Muscle of arm (tissue), 12 donors: Measurements from ENCODE around the gene HABP2. TPM values are rescaled to one million over a fixed set of nuclear protein-coding genes. Genes with fewer than 3 reads are reported as not detected.

Experiments
- DNase-seq: peaks from one replicate; pipeline ENCODE4 v3.0.0-alpha.2; 2013
- polyA plus RNA-seq, 12 donors: library from polyadenylated mRNA; unstranded; fragments of 120-200 nt; gene quantifications; one replicate each; pipeline ENCODE4 v1.2.1, GENCODE V29; 2013; ENCODE audit not compliant: insufficient read length in 12 of 12

Gene HABP2
- polyA plus RNA-seq, 12 donors, result 0.05 to 1.2 (median 0.13) TPM; not detected in 3

DNA sequence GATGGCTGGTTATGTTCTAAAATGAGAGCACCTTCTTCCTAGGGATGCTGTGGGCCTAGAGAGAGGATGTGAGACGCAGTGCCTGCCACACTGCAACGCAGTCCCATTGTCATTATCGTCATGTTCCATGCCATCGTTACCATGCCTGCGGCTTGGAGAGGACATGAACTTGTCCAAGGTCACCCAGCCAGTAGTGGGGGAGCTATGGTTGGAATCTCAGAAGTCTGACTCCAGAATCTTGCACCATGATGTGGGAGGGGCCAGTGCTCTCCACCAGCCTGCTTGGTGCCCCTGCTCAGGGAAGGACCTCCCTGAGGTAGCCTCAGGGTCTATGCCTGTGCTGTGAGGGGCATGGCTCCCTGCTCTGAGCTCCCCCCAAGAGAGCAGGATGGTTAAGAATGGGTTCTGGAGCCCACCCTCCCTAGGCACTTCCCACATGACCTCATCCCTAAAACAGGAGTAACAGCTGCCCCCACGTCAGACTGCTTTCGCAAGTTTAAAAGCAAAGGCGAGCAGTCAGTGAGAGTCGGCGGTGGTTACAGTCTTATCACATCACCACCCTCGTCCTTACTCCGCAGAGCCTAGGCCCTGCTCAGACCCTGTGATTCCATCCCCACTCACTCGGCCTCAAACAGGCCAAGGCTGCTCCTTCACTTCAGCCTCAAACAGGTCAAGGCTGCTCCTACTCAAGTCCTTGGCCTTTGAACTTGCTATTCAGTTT lies 50.4 kb downstream of the HABP2 start:
- no peak for DNase-seq

GRCh38 chr10:113604572-113604971 lies 51.7 kb downstream of the HABP2 start:
- no peak for DNase-seq

DNA sequence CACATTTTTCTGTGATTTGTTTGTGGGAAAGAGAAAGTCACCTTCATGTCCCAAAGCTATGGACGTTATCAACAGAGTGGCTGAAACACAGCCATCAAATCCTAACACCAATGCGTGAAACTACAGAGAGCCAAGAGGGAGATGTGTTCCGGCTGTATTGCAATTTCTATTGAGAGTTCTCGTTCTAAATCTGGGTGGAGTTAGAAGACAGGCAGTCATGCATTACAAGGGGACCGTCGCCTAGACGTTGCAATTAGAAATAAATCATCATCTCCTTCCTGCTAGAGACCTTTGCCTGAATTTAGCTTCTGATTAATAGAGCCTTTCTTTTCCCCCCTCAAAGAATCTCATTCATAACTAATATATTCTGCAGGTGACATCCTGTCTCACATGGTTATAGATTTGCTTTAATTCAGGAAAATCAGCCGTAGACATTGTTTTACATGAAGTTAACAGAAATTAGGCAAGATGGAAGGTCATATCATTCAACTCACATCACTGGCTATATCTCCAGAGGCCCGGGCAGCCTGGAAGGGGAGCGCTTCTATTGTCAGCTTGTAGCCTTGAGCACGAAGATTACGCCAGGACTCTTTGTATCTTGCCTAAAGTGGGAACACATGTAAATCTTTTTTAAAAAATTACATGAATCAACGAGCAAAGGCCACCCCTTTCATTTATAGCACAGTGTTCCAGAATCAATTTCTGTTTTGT lies 52.6 kb downstream of the HABP2 start:
- DNase-seq, result no peak

- no peak for DNase-seq
These were observed 56.9 kb downstream of the HABP2 start for GRCh38 chr10:113609704-113610108.

DNA sequence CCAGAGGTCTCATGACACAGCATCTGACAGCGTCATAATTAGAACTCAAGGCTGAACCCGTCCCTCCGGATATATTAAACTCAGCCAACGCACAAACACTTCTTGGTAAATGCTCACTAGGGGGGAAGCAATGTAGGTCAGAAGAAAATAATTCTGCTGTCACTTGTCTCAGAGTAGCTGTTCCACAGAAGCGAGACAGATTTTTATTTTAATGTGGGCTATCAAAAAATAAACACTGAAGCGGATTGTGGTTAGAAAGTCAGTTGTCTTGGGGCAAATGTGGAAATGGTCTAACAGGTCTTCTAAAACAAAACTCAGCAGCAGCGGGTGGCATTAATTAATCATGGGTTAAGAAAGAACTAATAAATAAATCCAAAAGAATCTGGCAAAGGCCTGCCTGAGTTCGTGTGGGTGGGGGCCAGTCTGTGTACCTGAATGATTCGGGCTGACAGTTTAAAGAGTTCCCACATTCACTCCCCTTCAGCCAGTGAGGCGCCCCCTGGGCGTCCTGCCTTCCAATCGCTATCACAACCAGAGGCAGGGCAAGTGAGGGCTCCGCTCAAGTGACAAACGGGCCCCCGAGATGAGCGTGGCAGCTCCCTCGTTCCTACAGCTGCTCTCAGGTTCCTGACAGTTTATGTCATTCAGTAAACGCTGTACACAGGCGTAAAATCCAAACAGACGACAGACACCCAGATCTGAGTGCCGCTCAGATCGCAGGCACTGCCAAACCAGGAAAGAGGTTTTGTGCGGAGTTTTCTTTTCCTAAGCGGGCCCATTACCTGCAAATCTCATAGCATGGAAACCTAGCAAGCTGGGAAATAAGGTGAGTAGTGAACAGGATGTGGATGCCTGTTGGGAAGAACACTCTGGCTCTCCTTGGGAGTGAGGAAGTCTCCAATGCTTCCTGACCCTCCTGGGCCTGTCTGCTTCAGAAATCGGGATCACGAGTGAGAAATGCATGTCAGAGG lies 58.1 kb downstream of the HABP2 start:
- no peak for DNase-seq

DNA sequence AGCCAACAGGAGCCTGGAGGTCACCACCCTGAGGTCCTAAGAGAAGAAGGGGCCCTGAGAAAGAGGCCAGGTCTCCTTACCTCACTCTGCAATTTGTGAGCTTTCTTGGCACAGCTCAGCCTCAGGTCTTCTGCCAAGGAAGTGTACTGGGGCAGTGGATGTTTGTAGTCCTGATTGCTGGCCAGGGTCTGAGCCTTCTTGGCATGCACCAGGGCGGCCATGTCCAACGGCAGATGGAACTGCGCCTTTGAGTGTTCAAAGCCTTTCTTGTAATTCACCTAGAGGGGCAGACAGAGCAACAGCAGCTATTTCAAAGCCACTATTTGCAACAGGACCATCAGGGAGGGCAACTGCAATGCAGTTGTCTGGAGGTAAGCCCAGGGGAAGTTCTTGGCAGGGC lies 59.3 kb downstream of the HABP2 start:
- DNase-seq, result no peak

- no peak for DNase-seq
These were observed 60.6 kb downstream of the HABP2 start for GRCh38 chr10:113613427-113613826.

GRCh38 chr10:113613977-113614690 lies 61.3 kb downstream of the HABP2 start:
- no peak for DNase-seq

GRCh38 chr10:113616244-113617074 lies 63.6 kb downstream of the HABP2 start:
- no peak for DNase-seq

DNA sequence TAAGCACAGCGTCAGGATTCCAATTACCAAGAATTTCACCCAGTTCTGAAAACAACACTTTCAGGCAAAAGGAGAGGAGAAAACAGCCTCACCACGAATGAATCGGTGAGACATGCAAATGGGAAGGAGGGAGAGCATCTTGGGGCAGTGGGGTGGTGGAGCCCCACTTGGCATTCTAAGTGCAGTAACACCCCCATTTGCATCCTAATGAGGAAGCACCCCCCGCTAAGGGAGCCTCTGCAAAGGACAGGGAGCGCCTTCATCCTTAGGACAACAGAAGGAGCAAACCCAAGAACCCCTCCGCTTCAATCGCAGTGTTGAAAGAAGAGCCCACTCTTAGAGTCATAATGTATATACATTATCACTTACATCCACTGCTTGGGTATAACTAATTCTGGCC lies 64.2 kb downstream of the HABP2 start:
- DNase-seq, result no peak

GRCh38 chr10:113618338-113618737 lies 65.5 kb downstream of the HABP2 start:
- no peak for DNase-seq

DNA sequence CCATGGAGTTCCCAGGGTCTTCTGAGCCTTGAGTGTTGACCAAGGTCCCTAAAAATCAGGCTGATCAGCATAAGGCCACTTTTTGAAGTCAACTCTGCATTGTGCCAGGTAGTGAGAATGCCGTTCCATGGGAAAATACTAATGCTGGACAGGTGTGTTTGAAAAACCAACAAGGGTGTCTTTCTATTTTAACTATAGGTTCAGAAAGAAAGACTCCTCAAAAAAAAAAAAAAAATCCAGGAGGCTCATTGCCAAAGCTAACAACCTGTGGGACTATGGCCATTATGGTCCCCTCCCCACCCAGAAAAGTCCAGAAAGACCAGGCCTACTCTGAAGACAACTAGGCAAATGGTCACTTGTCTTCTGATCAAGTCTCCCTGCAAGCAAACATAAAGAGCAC lies 66.5 kb downstream of the HABP2 start:
- DNase-seq, result no peak

DNA sequence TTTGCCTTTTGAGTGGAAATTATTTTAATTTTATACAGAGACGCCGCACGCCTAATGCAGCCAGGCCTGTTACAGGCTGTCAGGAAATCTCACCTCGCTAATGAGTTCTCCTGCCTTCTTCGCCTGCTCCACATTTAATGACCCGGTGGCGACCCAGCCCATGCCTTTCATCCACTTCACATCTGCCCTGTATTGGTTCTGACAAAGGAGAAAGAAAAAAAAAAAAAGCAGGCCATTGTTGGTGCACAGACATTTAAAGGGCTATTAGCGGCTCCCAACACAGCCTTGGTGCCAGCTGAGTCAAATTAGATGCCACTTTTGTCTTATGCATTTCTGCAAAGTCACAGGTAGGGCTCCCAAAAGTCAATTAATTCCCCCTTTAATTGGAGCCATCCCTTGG lies 67.7 kb downstream of the HABP2 start:
- DNase-seq, result no peak

- DNase-seq, result no peak
These were observed 68.1 kb downstream of the HABP2 start for GRCh38 chr10:113620936-113621335.

DNA sequence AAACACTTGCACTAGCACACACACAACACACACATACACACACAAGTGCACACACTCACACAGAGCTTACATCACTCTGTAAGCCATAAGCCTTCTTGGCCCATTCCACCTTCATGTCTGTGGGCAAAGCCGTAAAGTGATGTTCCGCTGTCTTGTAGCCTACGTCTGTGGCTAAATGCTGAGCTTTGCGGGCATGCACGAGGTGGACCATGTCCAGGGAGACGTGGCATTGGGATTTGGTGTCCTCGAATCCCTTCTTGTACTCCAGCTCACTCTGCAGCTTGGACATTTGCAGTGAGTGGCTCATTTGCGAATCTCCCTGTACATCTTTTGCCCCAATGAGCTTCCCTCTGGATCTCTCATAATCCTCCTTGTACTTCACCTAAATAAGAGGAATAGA lies 68.9 kb downstream of the HABP2 start:
- DNase-seq, result no peak

- DNase-seq, result no peak
These were observed 70.0 kb downstream of the HABP2 start for GRCh38 chr10:113622831-113623230.

DNA sequence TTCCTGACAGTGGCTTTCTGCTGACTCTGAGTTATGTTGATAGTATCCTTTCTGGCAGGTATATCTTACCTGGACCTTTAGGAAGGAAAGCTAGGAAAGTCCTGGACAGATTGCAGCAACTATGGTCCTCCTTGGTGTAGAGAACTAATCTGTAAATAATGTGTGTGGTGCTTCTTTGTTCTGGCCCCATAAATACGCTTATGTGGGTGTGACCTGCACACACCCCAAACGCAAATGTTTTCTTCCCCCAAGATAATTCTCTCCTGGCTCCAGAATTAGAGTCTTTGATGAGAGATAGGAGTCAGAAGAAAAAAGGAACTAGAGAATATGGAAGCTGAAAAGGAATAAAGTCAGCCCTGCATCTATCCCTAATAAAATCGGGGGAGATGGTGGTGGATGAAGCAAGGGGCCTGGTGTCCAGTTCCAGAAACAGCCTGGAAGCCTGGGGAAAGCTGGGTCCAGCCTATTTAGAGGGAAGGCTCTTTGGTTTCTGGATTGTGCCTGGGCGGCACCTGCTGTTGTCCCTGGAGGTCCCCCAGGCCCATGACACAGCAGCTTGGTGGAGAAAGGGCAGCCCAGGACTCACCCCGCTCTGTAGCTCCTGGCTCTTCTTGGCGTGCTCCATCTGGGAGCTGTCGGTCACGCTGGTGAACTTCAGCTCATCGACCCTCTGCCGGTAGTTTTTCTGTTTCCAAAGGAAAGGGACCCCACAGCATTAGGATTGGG lies 72.8 kb downstream of the HABP2 start:
- DNase-seq, result no peak

DNA sequence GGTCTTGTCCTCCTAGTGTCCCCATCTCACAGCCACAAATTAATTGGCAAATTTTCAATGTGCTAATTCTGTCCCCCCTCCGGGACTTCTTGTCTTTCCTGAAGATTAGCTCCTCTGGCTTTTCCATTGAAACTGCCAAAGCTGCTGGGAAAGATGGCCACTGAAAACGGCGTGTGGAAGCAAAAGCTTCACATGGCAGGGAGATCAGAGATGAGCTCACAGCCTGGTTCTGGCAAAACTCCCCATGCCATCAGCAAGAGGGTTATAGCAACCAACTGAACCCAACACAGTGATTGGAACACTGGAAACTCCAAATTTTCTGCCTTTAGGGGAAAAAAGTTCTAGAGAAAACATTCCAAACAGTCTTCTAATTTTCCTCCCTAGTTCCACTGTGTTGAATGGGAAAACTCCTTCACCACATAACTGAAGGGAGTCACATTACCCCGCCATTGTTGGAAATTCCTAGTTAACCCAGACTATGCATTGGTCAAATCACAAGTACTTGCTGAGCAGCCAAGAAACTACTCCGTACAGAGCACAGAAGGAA lies 74.0 kb downstream of the HABP2 start:
- DNase-seq, result no peak

GRCh38 chr10:113627836-113628235 lies 75.0 kb downstream of the HABP2 start:
- no peak for DNase-seq
